GM12891 (cell line): ENCODE data around the gene KIF25.

Experiments
- POLR2A ChIP-seq: IDR thresholded peaks from 2 replicates; pipeline ENCODE4 v1.6.1; 2011; ENCODE audit warnings: low read depth, low read length, control low read depth
- POU2F2 ChIP-seq: IDR thresholded peaks from 2 replicates; pipeline ENCODE4 v1.6.1; 2011; ENCODE audit warnings: low read depth, mild to moderate bottlenecking, control low read depth, low read length, moderate library complexity
- SPI1 ChIP-seq: IDR thresholded peaks from 2 replicates; pipeline ENCODE4 v1.6.1; 2011; ENCODE audit warnings: low read depth, low read length, control low read depth
- TAF1 ChIP-seq: IDR thresholded peaks from 2 replicates; pipeline ENCODE4 v1.6.1; 2011; ENCODE audit warnings: low read depth, low read length, control low read depth

- TF ChIP-seq POLR2A = no peak
- TF ChIP-seq SPI1 = no peak
- TF ChIP-seq POU2F2 = no peak
- no peak for TF ChIP-seq TAF1
Measured at GRCh38 chr6:168071620-168072019, 74.1 kb downstream of the KIF25 start.
